ENCODE results near the gene MYL2. TPM values are rescaled to one million over a fixed set of nuclear protein-coding genes. Genes with fewer than 3 reads are reported as not detected.
A peak's percentile ranks its signal among the peaks of the same experiment; 100 is the strongest.

Gene MYL2
- total and polyA plus RNA-seq, 2 donors = 0.42 to 5.3 TPM

- no peaks in the 10 kb centered on the region for H3K36me3 ChIP-seq (ENCODE audit: control insufficient read depth in 2 of 2, insufficient read depth in 2 of 2, low read length in 1 of 2)
These were observed 12.8 kb downstream of the MYL2 start for GRCh38 chr12:110907583-110907982.

GRCh38 chr12:110906985-110907384, 13.4 kb downstream of the MYL2 start:
- no peak for DNase-seq (ENCODE audit: low read depth in 6 of 9, low spot score in 9 of 9)
- H3K4me1 ChIP-seq (ENCODE audit: control insufficient read depth in 2 of 2, insufficient read depth in 2 of 2, low read length in 2 of 2) = no peaks in the 10 kb centered on the region

More at GRCh38 chr12:110907583-110907982, 12.8 kb downstream of the MYL2 start:
- no peaks in the 10 kb centered on the region for H3K9me3 ChIP-seq (ENCODE audit: control insufficient read depth in 2 of 2, insufficient read depth in 1 of 2, low read length in 1 of 2)
- no peak overlapping the region for H3K27ac ChIP-seq (ENCODE audit: low read depth in 1 of 2, low read length in 1 of 2)
- no peaks in the 10 kb centered on the region for H3K4me1 ChIP-seq (ENCODE audit: control insufficient read depth in 2 of 2, insufficient read depth in 2 of 2, low read length in 2 of 2)
- DNase-seq (ENCODE audit: low read depth in 6 of 9, low spot score in 9 of 9) = no peak
- no peak overlapping the region for H3K4me3 ChIP-seq (ENCODE audit: low read length in 2 of 2)
- 81% methylated on average over 8 of the region's 8 CpGs for WGBS
- no peaks in the 10 kb centered on the region for H3K27me3 ChIP-seq (ENCODE audit: control insufficient read depth in 2 of 2, insufficient read depth in 1 of 2, low read length in 1 of 2)

GRCh38 chr12:110906516-110906915, 13.9 kb downstream of the MYL2 start:
- H3K4me3 ChIP-seq (ENCODE audit: low read length in 2 of 2) = no peak overlapping the region
- H3K9me3 ChIP-seq (ENCODE audit: control insufficient read depth in 2 of 2, insufficient read depth in 1 of 2, low read length in 1 of 2) = no peaks in the 10 kb centered on the region
- DNase-seq (ENCODE audit: low read depth in 6 of 9, low spot score in 9 of 9) = no peak
- 92% methylated on average over 5 of the region's 5 CpGs for WGBS
- H3K36me3 ChIP-seq (ENCODE audit: control insufficient read depth in 2 of 2, insufficient read depth in 2 of 2, low read length in 1 of 2) = no peaks in the 10 kb centered on the region
- no peaks in the 10 kb centered on the region for H3K4me1 ChIP-seq (ENCODE audit: control insufficient read depth in 2 of 2, insufficient read depth in 2 of 2, low read length in 2 of 2)
- H3K27ac ChIP-seq (ENCODE audit: low read depth in 1 of 2, low read length in 1 of 2) = no peak overlapping the region
- H3K27me3 ChIP-seq (ENCODE audit: control insufficient read depth in 2 of 2, insufficient read depth in 1 of 2, low read length in 1 of 2) = no peaks in the 10 kb centered on the region

More at GRCh38 chr12:110906985-110907384, 13.4 kb downstream of the MYL2 start:
- Histone ChIP-seq H3K27me3 (ENCODE audit: control insufficient read depth in 2 of 2, insufficient read depth in 1 of 2, low read length in 1 of 2) (no peaks in the 10 kb centered on the region), H3K27ac (ENCODE audit: low read depth in 1 of 2, low read length in 1 of 2) (no peak overlapping the region), H3K36me3 (ENCODE audit: control insufficient read depth in 2 of 2, insufficient read depth in 2 of 2, low read length in 1 of 2) (no peaks in the 10 kb centered on the region), H3K9me3 (ENCODE audit: control insufficient read depth in 2 of 2, insufficient read depth in 1 of 2, low read length in 1 of 2) (no peaks in the 10 kb centered on the region), H3K4me3 (ENCODE audit: low read length in 2 of 2) (no peak overlapping the region)
- WGBS = 91% methylated on average over 4 of the region's 4 CpGs

GRCh38 chr12:110906083-110906482, 14.3 kb downstream of the MYL2 start:
- Histone ChIP-seq H3K4me3 (ENCODE audit: low read length in 2 of 2) (no peak overlapping the region), H3K27me3 (ENCODE audit: control insufficient read depth in 2 of 2, insufficient read depth in 1 of 2, low read length in 1 of 2) (no peaks in the 10 kb centered on the region), H3K4me1 (ENCODE audit: control insufficient read depth in 2 of 2, insufficient read depth in 2 of 2, low read length in 2 of 2) (no peaks in the 10 kb centered on the region), H3K27ac (ENCODE audit: low read depth in 1 of 2, low read length in 1 of 2) (no peak overlapping the region), H3K36me3 (ENCODE audit: control insufficient read depth in 2 of 2, insufficient read depth in 2 of 2, low read length in 1 of 2) (no peaks in the 10 kb centered on the region), H3K9me3 (ENCODE audit: control insufficient read depth in 2 of 2, insufficient read depth in 1 of 2, low read length in 1 of 2) (no peaks in the 10 kb centered on the region)
- DNase-seq (ENCODE audit: low read depth in 6 of 9, low spot score in 9 of 9) = no peak
- 30% methylated on average over 3 of the region's 3 CpGs for WGBS

- no peak for DNase-seq (ENCODE audit: low read depth in 6 of 9, low spot score in 9 of 9)
- 95% methylated on average over 4 of the region's 4 CpGs for WGBS
- H3K36me3 ChIP-seq (ENCODE audit: control insufficient read depth in 2 of 2, insufficient read depth in 2 of 2, low read length in 1 of 2) = no peaks in the 10 kb centered on the region
- H3K27ac ChIP-seq (ENCODE audit: low read depth in 1 of 2, low read length in 1 of 2) = no peak overlapping the region
- H3K4me1 ChIP-seq (ENCODE audit: control insufficient read depth in 2 of 2, insufficient read depth in 2 of 2, low read length in 2 of 2) = no peaks in the 10 kb centered on the region
- no peak overlapping the region for H3K4me3 ChIP-seq (ENCODE audit: low read length in 2 of 2)
- H3K27me3 ChIP-seq (ENCODE audit: control insufficient read depth in 2 of 2, insufficient read depth in 1 of 2, low read length in 1 of 2) = no peaks in the 10 kb centered on the region
- H3K9me3 ChIP-seq (ENCODE audit: control insufficient read depth in 2 of 2, insufficient read depth in 1 of 2, low read length in 1 of 2) = no peaks in the 10 kb centered on the region
These were observed 16.9 kb downstream of the MYL2 start for GRCh38 chr12:110903511-110903910.

- DNase-seq (ENCODE audit: low read depth in 6 of 9, low spot score in 9 of 9) = no peak
- 95% methylated on average over 4 of the region's 4 CpGs for WGBS
- no peaks in the 10 kb centered on the region for H3K9me3 ChIP-seq (ENCODE audit: control insufficient read depth in 2 of 2, insufficient read depth in 1 of 2, low read length in 1 of 2)
These were observed 19.0 kb downstream of the MYL2 start for GRCh38 chr12:110901401-110901800.

GRCh38 chr12:110896559-110896958, 23.8 kb downstream of the MYL2 start:
- H3K27me3 ChIP-seq (ENCODE audit: control insufficient read depth in 2 of 2, insufficient read depth in 1 of 2, low read length in 1 of 2) = peaks cover 4 to 8% of the 10 kb centered on the region in 2 donors
- H3K4me1 ChIP-seq (ENCODE audit: control insufficient read depth in 2 of 2, insufficient read depth in 2 of 2, low read length in 2 of 2) = peaks cover 0 to 5% of the 10 kb centered on the region in 2 donors
- no peaks in the 10 kb centered on the region for H3K9me3 ChIP-seq (ENCODE audit: control insufficient read depth in 2 of 2, insufficient read depth in 1 of 2, low read length in 1 of 2)
- no peaks in the 10 kb centered on the region for H3K36me3 ChIP-seq (ENCODE audit: control insufficient read depth in 2 of 2, insufficient read depth in 2 of 2, low read length in 1 of 2)
- no peak for DNase-seq (ENCODE audit: low read depth in 6 of 9, low spot score in 9 of 9)
- 93% methylated on average over 3 of the region's 3 CpGs for WGBS
- H3K27ac ChIP-seq (ENCODE audit: low read depth in 1 of 2, low read length in 1 of 2) = no peak overlapping the region
- H3K4me3 ChIP-seq (ENCODE audit: low read length in 2 of 2) = no peak overlapping the region

More at GRCh38 chr12:110901401-110901800, 19.0 kb downstream of the MYL2 start:
- Histone ChIP-seq H3K4me1 (ENCODE audit: control insufficient read depth in 2 of 2, insufficient read depth in 2 of 2, low read length in 2 of 2) (no peaks in the 10 kb centered on the region), H3K4me3 (ENCODE audit: low read length in 2 of 2) (no peak overlapping the region), H3K36me3 (ENCODE audit: control insufficient read depth in 2 of 2, insufficient read depth in 2 of 2, low read length in 1 of 2) (no peaks in the 10 kb centered on the region), H3K27ac (ENCODE audit: low read depth in 1 of 2, low read length in 1 of 2) (no peak overlapping the region), H3K27me3 (ENCODE audit: control insufficient read depth in 2 of 2, insufficient read depth in 1 of 2, low read length in 1 of 2) (no peaks in the 10 kb centered on the region)

GRCh38 chr12:110893956-110894355, 26.4 kb downstream of the MYL2 start:
- no peak overlapping the region for H3K27ac ChIP-seq (ENCODE audit: low read depth in 1 of 2, low read length in 1 of 2)
- WGBS = 97% methylated on average over 3 of the region's 3 CpGs
- peaks cover 4 to 8% of the 10 kb centered on the region in 2 donors for H3K27me3 ChIP-seq (ENCODE audit: control insufficient read depth in 2 of 2, insufficient read depth in 1 of 2, low read length in 1 of 2)
- peaks cover 0 to 2% of the 10 kb centered on the region in 2 donors for H3K9me3 ChIP-seq (ENCODE audit: control insufficient read depth in 2 of 2, insufficient read depth in 1 of 2, low read length in 1 of 2)
- peak in 1 of 9 donors; percentile 5 for DNase-seq (ENCODE audit: low read depth in 6 of 9, low spot score in 9 of 9)
- H3K4me3 ChIP-seq (ENCODE audit: low read length in 2 of 2) = no peak overlapping the region
- H3K4me1 ChIP-seq (ENCODE audit: control insufficient read depth in 2 of 2, insufficient read depth in 2 of 2, low read length in 2 of 2) = peaks cover 0 to 5% of the 10 kb centered on the region in 2 donors
- H3K36me3 ChIP-seq (ENCODE audit: control insufficient read depth in 2 of 2, insufficient read depth in 2 of 2, low read length in 1 of 2) = no peaks in the 10 kb centered on the region

GRCh38 chr12:110889361-110889760, 31.0 kb downstream of the MYL2 start:
- H3K9me3 ChIP-seq (ENCODE audit: control insufficient read depth in 2 of 2, insufficient read depth in 1 of 2, low read length in 1 of 2) = peaks cover 0 to 2% of the 10 kb centered on the region in 2 donors
- no peak overlapping the region for H3K27ac ChIP-seq (ENCODE audit: low read depth in 1 of 2, low read length in 1 of 2)
- 97% methylated on average over 12 of the region's 12 CpGs for WGBS
- no peak overlapping the region for H3K4me3 ChIP-seq (ENCODE audit: low read length in 2 of 2)
- H3K4me1 ChIP-seq (ENCODE audit: control insufficient read depth in 2 of 2, insufficient read depth in 2 of 2, low read length in 2 of 2) = peaks cover 0 to 5% of the 10 kb centered on the region in 2 donors
- peaks cover 4 to 5% of the 10 kb centered on the region in 2 donors for H3K27me3 ChIP-seq (ENCODE audit: control insufficient read depth in 2 of 2, insufficient read depth in 1 of 2, low read length in 1 of 2)
- no peak for DNase-seq (ENCODE audit: low read depth in 6 of 9, low spot score in 9 of 9)
- H3K36me3 ChIP-seq (ENCODE audit: control insufficient read depth in 2 of 2, insufficient read depth in 2 of 2, low read length in 1 of 2) = no peaks in the 10 kb centered on the region
